Left lobe of liver (tissue), 2 donors: ENCODE results near the gene KRTAP9-7. TPM values are rescaled to one million over a fixed set of nuclear protein-coding genes. Genes with fewer than 3 reads are reported as not detected.
"Not testable (repeated sequence)": the region's sequence is repeated elsewhere in the genome, so short reads cannot be mapped to it uniquely, and the experiment has no call there.

Experiments
- ATAC-seq: fragments of 200-7000 bp; cut with Tn5 transposase; one replicate; pipeline ENCODE4 v1.9.1; 2020; ENCODE audit warnings: mild to moderate bottlenecking, moderate library complexity
- DNase-seq: peaks from one replicate; pipeline ENCODE4 v3.0.0-alpha.2; 2020; ENCODE audit warnings: low spot score
- total RNA-seq: library from RNA; stranded (reverse); gene quantifications from one replicate; pipeline ENCODE4 v1.2.1, GENCODE V29; 2021
- donor health status: DM: no; HTN: no; CAD: no; lungs with moderate emphysema.
- donor health status: DM: no; HTN: yes; CAD: no.

Gene KRTAP9-7
- total RNA-seq, 1 donor from 2014 or later = not detected

GRCh38 chr17:41271323-41271722 lies 4.2 kb upstream of the KRTAP9-7 start:
- not testable (repeated sequence) for DNase-seq, ATAC-seq

GRCh38 chr17:41271858-41272257 lies 3.6 kb upstream of the KRTAP9-7 start:
- DNase-seq = no peak
- ATAC-seq = no peak

DNA sequence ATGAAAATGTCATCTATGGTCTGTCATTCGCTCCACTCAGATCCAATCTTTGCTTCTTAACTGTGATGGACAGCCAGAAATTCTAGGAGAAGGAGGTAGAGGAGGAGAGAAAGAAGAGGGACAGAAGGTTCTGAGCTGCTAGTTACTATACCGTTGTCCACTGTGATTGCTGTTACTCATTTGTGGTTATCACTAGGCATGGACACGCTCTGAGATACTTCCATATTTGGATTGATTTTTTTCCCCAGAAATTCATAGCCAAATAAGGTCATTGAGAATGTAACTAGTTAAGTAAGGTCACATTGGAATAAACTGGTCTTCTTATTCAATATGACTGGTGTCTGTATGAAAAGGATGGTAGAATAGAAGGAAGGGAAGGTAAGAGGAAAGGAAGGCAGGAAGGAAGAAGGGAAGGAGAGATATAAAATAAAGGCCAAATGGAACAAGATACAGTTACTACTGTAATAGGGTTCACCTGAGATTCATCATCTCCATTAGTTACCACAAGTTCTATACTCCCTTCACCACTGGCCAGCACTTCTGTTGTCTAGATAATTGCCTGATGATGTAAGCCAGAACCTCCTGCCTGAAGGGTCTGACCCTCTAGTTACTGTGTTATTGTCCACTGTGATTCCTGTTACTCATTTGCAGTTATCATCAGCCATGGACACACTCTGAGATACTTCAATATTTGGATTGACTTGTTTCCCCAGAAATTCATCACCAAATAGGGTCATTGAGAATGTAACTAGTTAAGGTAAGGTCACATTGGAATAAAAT lies 2.9 kb downstream of the KRTAP9-7 start:
- no peak for DNase-seq
- ATAC-seq = no peak

- ATAC-seq = no peak
- no peak for DNase-seq
These were observed 8.5 kb downstream of the KRTAP9-7 start for GRCh38 chr17:41284043-41284442.

DNA sequence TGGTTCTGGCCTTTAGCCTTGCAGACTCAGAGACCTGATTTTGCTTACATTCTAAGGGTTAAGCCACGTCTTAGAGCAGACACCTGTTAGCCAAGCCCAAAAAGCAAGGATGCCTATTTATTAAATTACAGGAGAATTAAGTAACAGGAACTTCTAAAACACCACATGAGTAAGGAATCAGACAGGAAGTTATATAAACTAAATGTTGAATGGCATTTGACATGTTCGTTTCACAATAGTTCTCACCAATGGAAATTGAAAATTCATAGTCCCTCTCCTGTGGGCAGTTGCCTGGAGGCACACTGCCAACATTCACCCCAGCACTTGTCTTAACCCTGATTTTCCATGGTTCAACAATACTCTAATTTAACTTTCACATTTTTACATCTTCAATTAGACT lies 9.0 kb downstream of the KRTAP9-7 start:
- DNase-seq (no peak), ATAC-seq (no peak)

DNA sequence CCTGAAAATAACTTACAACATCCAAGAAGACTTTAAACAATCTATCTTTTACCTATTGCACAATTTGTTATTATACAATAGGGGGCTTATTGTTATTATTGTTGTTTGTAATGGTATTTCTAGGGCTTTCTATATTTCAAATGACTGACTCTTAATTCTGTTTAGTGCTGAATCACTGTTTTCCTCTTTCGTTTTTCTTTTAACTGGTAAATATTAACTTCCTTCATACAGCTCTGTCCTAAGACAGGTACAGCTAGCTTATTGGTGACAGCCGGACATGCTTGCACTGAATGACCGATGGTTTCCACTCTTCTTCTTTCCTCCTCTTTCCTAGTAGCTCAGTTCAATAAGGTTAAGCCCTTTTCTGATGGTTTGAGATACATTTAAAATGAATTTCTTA lies 11.6 kb downstream of the KRTAP9-7 start:
- ATAC-seq (no peak), DNase-seq (no peak)

- ATAC-seq (no peak), DNase-seq (no peak)
These were observed 18.5 kb downstream of the KRTAP9-7 start for GRCh38 chr17:41294016-41294415.

DNA sequence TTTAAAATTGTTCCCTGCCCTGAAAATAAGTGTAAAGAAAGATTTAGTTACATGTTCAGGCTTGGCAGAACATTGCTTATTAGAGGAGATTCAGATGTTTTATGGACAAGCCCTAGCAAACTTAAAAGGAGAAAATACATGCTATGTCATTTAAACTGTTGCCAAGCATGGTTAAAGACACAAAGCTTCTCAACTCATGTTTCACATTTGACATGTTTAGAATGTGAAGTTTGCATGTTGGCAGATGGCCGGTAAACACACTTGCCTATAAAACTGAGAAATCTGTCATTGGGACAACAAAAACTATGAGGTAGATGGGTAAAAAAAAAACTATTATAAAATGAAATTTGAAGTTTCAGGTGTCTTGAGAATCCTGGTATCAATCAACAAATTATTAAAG lies 21.3 kb downstream of the KRTAP9-7 start:
- no peak for ATAC-seq
- no peak for DNase-seq

DNA sequence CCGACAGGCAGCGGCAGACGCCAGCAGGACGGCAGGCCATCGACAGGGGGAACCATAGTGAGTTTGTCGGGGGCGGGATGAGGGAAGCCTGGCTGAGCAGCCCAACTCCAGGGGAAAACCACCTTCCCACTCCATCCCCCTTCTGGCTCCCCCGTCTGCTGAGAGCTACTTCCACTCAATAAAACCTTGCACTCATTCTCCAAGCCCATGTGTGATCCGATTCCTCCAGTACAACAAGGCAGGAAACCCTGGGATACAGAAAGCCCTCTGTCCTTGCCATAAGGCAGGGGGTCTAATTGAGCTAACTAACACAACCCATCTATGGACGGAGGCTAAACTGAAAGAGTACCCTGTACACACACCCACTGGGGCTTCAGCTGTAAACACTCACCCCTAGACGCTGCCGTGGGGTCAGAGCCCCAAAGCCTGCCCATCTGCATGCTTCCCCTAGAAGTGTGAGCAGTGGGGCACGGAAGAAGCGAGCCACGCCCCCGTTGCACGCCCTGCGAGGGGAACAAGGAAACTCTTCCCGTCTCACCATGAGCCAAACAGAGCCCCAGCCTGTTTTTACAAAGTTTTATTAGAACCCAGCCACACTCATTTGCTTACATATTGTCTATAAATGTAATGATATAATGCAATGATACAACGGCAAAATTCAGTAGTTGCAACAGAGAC lies 23.1 kb downstream of the KRTAP9-7 start:
- ATAC-seq (no peak), DNase-seq (no peak)

DNA sequence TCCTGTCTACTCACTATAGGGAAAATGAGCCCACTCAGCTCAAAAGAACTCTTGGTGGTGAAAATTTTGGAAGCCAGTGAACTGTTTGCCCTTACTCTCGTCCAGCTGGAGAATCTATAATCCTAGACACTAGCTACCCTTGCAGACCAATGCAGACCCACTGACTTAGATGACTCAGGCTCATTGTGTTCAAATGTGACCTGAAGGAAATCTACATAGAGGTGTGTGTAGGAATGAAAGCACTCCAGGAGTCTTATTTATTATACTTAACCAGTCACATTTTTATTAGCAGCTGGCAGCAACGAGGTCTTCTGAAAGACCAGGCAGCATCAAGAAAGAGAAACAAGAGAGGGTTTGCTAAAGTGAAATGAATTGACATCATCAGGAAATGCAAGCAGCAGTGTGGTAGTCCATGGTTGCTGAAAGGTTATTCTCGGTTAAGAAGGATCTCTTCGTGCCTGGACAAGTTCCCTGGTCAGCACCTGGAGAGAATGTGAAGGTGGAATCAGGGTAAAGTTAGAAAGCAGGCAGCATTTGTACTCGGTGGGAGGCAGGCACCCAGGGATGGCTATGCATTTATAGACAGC lies 25.8 kb downstream of the KRTAP9-7 start:
- DNase-seq (no peak), ATAC-seq (no peak)

- ATAC-seq = no peak
- DNase-seq = no peak
These were observed 26.7 kb downstream of the KRTAP9-7 start, which contains the start of gene KRTAP29-1 for GRCh38 chr17:41301916-41302901. KRTAP29-1 (minus strand) TSS chr17:41302851; CDS start chr17:41302851, 0 bp downstream.

DNA sequence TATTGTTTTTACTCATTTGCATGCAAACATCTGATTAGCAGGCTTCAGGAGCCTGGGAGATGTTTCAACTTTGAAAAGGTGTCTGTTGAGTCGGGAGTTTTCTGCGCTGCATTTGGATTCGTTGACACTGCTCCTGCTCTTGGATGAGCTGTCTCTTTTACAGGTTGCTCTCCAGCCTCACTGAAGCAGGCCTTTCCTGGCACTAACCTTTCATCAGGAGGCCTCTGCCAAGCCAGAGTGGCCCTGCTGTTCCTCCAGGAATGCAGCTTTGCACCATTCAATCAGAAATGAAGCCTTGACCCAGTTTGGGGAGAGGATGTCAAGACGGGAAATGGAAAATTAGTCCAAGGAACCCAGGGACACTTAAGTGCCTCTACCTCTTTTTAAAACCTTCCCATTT lies 27.5 kb downstream of the KRTAP9-7 start:
- DNase-seq (no peak), ATAC-seq (no peak)

DNA sequence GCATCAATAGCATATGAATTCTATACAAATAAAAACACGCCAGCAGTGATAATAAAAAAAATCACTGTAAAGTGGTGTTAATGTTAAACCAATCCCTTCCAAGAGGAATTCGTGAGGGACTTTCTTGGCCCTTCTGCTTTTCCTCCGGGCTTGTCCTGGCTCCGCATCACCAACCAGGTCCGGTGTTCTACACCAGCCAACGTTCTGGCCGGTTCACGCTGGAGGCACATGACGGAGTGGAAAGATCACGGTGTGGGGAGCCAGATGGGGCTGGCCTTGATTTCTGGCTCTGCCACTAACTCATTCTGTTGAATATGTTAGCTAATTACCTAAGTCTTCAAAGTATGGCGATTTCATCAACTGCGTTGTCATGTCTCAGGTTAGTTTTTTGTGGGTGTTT lies 28.6 kb downstream of the KRTAP9-7 start:
- DNase-seq (no peak), ATAC-seq (no peak)

- no peak for DNase-seq
- ATAC-seq = no peak
These were observed 32.1 kb downstream of the KRTAP9-7 start for GRCh38 chr17:41307647-41308046.

GRCh38 chr17:41308251-41308917 lies 32.9 kb downstream of the KRTAP9-7 start:
- DNase-seq (no peak), ATAC-seq (no peak)

- DNase-seq = no peak
- no peak for ATAC-seq
These were observed 33.4 kb downstream of the KRTAP9-7 start, which contains the start of gene KRTAP16-1 for GRCh38 chr17:41308918-41309359. KRTAP16-1 (minus strand) TSS chr17:41309309; CDS start chr17:41309253, 56 bp downstream.

DNA sequence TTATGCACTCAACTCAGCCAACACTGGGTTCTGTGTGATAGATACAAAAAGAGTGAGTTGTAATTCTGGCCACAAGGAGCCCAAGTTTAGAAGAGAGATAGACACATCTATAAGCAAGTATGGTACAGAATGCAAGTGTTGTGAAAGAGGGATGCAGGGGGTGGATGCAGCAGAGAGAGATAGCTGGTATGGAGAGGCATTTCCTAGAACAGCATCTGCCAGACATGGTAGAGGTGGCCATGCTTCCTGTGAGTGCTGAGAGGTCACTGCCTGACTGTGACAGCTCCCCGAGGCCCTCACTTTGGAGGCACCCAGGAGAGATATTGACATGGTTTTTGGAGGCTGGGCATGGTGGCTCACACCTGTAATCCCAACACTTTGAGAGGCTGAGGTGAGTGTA lies 35.6 kb downstream of the KRTAP9-7 start:
- no peak for ATAC-seq

DNA sequence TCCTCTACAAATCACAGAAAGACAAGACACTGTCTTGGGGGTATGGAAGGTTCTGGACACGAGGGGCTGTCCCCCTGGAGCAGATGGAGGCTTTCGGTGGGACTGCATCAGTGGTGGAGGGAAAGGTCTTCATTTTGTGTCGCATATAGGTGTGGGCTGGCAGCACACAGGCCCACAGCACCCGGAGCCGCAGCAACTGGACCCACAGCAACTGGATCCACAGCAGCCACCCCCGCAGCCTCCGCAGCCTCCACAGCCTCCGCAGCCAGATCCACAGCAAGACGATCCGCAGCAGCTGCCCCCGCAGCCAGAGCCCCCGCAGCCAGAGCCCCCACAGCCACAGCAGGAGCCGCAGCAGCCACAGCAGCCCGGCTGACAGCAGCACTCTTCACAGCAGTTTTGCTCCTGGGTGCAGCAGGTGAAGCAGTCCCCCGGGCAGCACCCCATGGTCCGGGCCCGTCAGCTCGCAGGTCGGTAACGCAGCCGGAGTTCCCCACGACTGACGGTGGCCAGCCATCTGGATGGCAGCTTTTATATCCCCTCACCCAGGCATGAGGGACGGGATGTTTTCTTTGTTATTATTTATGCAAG lies 39.8 kb downstream of the KRTAP9-7 start, which contains the start of gene KRTAP17-1:
Gene KRTAP17-1, minus strand, starts transcription at position 507 of the 591 bp plus-strand sequence. Its CDS starts 60 bp downstream, at position 447.
- ATAC-seq = no peak
- no peak for DNase-seq

More for the DNA sequence above, 35.6 kb downstream of the KRTAP9-7 start:
- DNase-seq = no peak

- ATAC-seq = no peak
- no peak for DNase-seq
These were observed 40.4 kb downstream of the KRTAP9-7 start for GRCh38 chr17:41315814-41316445.
